MM.1S (cell line): ENCODE data around the gene ZNF280D.

Experiments used
- DNase-seq: peaks from one replicate; pipeline ENCODE4 v3.0.0-alpha.2; 2015
- H2AFZ ChIP-seq: fragments of 300-600 bp; sonication (generic); 2 replicates; pipeline ENCODE4 v1.6.0; 2016; ENCODE audit warnings: antibody characterized with exemption, low read length
- H3F3A ChIP-seq: fragments of 300-600 bp; sonication (generic); 2 replicates; pipeline ENCODE4 v1.6.1; 2016; ENCODE audit warnings: mild to moderate bottlenecking, antibody characterized with exemption, low read length, moderate library complexity, mixed read lengths; ENCODE audit not compliant: insufficient read depth
- H3K27ac ChIP-seq: fragments of 300-600 bp; sonication (generic); 2 replicates; pipeline ENCODE4 v1.5.1; 2016; ENCODE audit warnings: mild to moderate bottlenecking, low read length
- H3K27me3 ChIP-seq: fragments of 300-600 bp; sonication (generic); replicated peaks from 2 replicates; pipeline ENCODE4 v1.6.0; 2016; ENCODE audit warnings: low read length; ENCODE audit not compliant: insufficient read depth
- H3K36me3 ChIP-seq: fragments of 300-600 bp; sonication (generic); replicated peaks from 2 replicates; pipeline ENCODE4 v1.6.1; 2016; ENCODE audit warnings: mild to moderate bottlenecking, low read length, mixed read lengths; ENCODE audit not compliant: insufficient read depth
- H3K4me1 ChIP-seq: fragments of 300-600 bp; sonication (generic); 2 replicates; pipeline ENCODE4 v1.6.1; 2016; ENCODE audit warnings: low read length, mixed read lengths
- H3K4me2 ChIP-seq: fragments of 300-600 bp; sonication (generic); 2 replicates; pipeline ENCODE4 v1.6.0; 2016; ENCODE audit warnings: low read depth, low read length
- H3K4me3 ChIP-seq: fragments of 300-600 bp; sonication (generic); 2 replicates; pipeline ENCODE4 v1.5.1; 2016; ENCODE audit warnings: low read length, mixed read lengths
- H3K79me2 ChIP-seq: fragments of 300-600 bp; sonication (generic); 2 replicates; pipeline ENCODE4 v1.6.1; 2016; ENCODE audit warnings: mixed run types, low read length, mixed read lengths
- H3K9ac ChIP-seq: fragments of 300-600 bp; sonication (generic); 2 replicates; pipeline ENCODE4 v1.6.1; 2016; ENCODE audit warnings: low read length, mixed read lengths
- H3K9me2 ChIP-seq: fragments of 300-600 bp; sonication (generic); replicated peaks from 2 replicates; pipeline ENCODE4 v1.6.1; 2016; ENCODE audit warnings: mild to moderate bottlenecking, low read length, mixed read lengths; ENCODE audit not compliant: insufficient read depth
- H3K9me3 ChIP-seq: fragments of 300-600 bp; sonication (generic); replicated peaks from 2 replicates; pipeline ENCODE4 v1.6.1; 2016; ENCODE audit warnings: mild to moderate bottlenecking, low read length, mixed read lengths; ENCODE audit not compliant: insufficient read depth
- H4K20me1 ChIP-seq: fragments of 300-600 bp; sonication (generic); 2 replicates; pipeline ENCODE4 v1.6.1; 2016; ENCODE audit warnings: mild to moderate bottlenecking, low read length, moderate library complexity, mixed read lengths; ENCODE audit not compliant: insufficient read depth
- CTCF ChIP-seq: fragments of 300-600 bp; sonication (generic); IDR thresholded peaks from 2 replicates; pipeline ENCODE4 v1.5.1; 2016; ENCODE audit warnings: antibody characterized with exemption, low read length, mixed read lengths
- EZH2 ChIP-seq: fragments of 300-600 bp; sonication (generic); optimal IDR thresholded peaks from 2 replicates; pipeline ENCODE3; 2017; ENCODE audit warnings: low read depth, mild to moderate bottlenecking, antibody characterized with exemption, low read length, mixed read lengths
- EZH2phosphoT487 ChIP-seq: fragments of 300-600 bp; sonication (generic); IDR thresholded peaks from 2 replicates; pipeline ENCODE4 v1.6.1; 2018; ENCODE audit warnings: antibody characterized with exemption, low read length

The ZNF280D gene

GRCh38 chr15:56674857-56675256, 58.5 kb downstream of the ZNF280D start:
- no peaks in the 10 kb centered on the region for H3K36me3 ChIP-seq
- no peak for DNase-seq
- no peak overlapping the region for H2AFZ ChIP-seq
- TF ChIP-seq CTCF (no peak), EZH2 (no peak), EZH2phosphoT487 (no peak)
- no peaks in the 10 kb centered on the region for H3K27me3 ChIP-seq
- no peaks in the 10 kb centered on the region for H3K4me1 ChIP-seq
- no peaks in the 10 kb centered on the region for H3K79me2 ChIP-seq
- no peaks in the 10 kb centered on the region for H3F3A ChIP-seq
- no peak overlapping the region for H3K27ac ChIP-seq
- H3K9me3 ChIP-seq = no peaks in the 10 kb centered on the region
- no peak overlapping the region for H3K9ac ChIP-seq
- H3K9me2 ChIP-seq = no peaks in the 10 kb centered on the region
- H3K4me3 ChIP-seq = no peak overlapping the region
- no peak overlapping the region for H3K4me2 ChIP-seq
- no peaks in the 10 kb centered on the region for H4K20me1 ChIP-seq

DNA sequence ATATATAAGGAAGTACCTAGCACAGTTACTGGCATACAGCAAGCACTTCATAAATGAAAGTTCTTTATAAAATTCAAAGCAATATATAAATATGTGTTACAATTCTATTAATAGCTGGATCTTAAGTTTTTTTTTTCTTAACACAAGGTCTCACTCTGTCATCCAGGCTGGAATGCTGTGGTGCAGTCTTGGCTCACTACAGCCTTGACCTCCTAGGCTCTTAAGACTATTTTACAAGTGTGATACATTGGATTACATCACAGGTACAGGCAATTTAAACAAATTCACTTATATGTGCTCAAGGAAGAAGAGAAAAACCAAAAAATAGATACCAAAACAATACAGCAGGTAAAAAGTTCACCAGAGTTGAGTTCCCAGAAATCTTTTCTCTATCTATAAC, 60.6 kb downstream of the ZNF280D start:
- DNase-seq = no peak
- H3K36me3 ChIP-seq = no peaks in the 10 kb centered on the region; the same call in 1 of the 2 replicates
- no peak overlapping the region for H2AFZ ChIP-seq
- no peaks in the 10 kb centered on the region for H3K4me1 ChIP-seq
- H3K9me2 ChIP-seq = no peaks in the 10 kb centered on the region
- no peaks in the 10 kb centered on the region for H3K9me3 ChIP-seq
- no peaks in the 10 kb centered on the region for H3K79me2 ChIP-seq
- no peaks in the 10 kb centered on the region for H4K20me1 ChIP-seq
- TF ChIP-seq EZH2phosphoT487 (no peak), EZH2 (no peak), CTCF (no peak)
- no peak overlapping the region for H3K9ac ChIP-seq
- H3K4me2 ChIP-seq = no peak overlapping the region
- H3K4me3 ChIP-seq = no peak overlapping the region
- H3F3A ChIP-seq = no peaks in the 10 kb centered on the region
- H3K27me3 ChIP-seq = no peaks in the 10 kb centered on the region
- no peak overlapping the region for H3K27ac ChIP-seq

DNA sequence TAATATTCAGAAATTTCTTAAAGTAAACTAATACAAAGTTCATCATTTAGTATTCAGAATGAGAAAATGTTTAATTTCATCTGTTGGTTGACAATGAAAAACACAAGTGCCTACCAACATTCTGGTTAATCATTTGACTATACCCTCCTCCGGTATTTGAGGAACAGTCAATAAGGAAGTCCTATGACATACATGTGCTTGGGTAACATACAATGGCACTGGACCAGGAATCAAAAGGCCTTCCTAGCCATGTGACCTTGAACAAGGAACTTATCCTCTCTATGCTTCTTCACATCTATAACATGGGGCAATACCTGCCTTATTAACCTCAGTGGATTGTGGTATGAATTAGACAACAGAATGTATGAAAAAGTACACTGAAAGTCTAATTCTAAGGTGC, 65.8 kb downstream of the ZNF280D start:
- no peaks in the 10 kb centered on the region; the same call in 1 of the 2 replicates for H3K36me3 ChIP-seq
- TF ChIP-seq CTCF (no peak), EZH2 (no peak), EZH2phosphoT487 (no peak)
- H3K9me2 ChIP-seq = no peaks in the 10 kb centered on the region
- H2AFZ ChIP-seq = no peak overlapping the region
- no peak for DNase-seq
- H3K27ac ChIP-seq = no peak overlapping the region
- H3K79me2 ChIP-seq = no peaks in the 10 kb centered on the region
- H3K4me1 ChIP-seq = no peaks in the 10 kb centered on the region
- H3K9me3 ChIP-seq = no peaks in the 10 kb centered on the region
- H4K20me1 ChIP-seq = no peaks in the 10 kb centered on the region
- no peaks in the 10 kb centered on the region for H3K27me3 ChIP-seq
- no peak overlapping the region for H3K4me3 ChIP-seq
- H3F3A ChIP-seq = no peaks in the 10 kb centered on the region
- no peak overlapping the region for H3K4me2 ChIP-seq
- no peak overlapping the region for H3K9ac ChIP-seq

- Histone ChIP-seq H3K79me2 (no peaks in the 10 kb centered on the region), H2AFZ (no peak overlapping the region), H4K20me1 (no peaks in the 10 kb centered on the region), H3K9ac (no peak overlapping the region), H3K27ac (no peak overlapping the region), H3K4me2 (no peak overlapping the region), H3K9me3 (no peaks in the 10 kb centered on the region), H3F3A (no peaks in the 10 kb centered on the region), H3K4me3 (no peak overlapping the region), H3K9me2 (no peaks in the 10 kb centered on the region), H3K4me1 (no peaks in the 10 kb centered on the region), H3K36me3 (no peaks in the 10 kb centered on the region), H3K27me3 (no peaks in the 10 kb centered on the region)
- DNase-seq = no peak
- TF ChIP-seq EZH2phosphoT487 (no peak), CTCF (no peak), EZH2 (no peak)
Measured at GRCh38 chr15:56660943-56661342, 72.4 kb downstream of the ZNF280D start.
